H1 (cell line): ENCODE data around the gene ZMYND15.

ENCODE experiments used
- EZH2 ChIP-seq: fragments of 200-600 bp; sonication (generic); IDR thresholded peaks from 2 replicates; pipeline ENCODE4 v1.7.1; 2012; ENCODE audit warnings: low read depth, mild to moderate bottlenecking, moderate library complexity, low read length, inconsistent platforms; ENCODE audit not compliant: severe bottlenecking
- GABPA ChIP-seq: IDR thresholded peaks from 2 replicates; pipeline ENCODE4 v1.6.1; 2011; ENCODE audit warnings: mild to moderate bottlenecking, low read length, moderate library complexity, borderline replicate concordance; ENCODE audit not compliant: insufficient read depth
- HDAC6 ChIP-seq: IDR thresholded peaks from one replicate; pipeline ENCODE4 v1.7.1; 2012; ENCODE audit warnings: low read depth, mild to moderate bottlenecking, inconsistent platforms, low read length, moderate library complexity
- JUN ChIP-seq: IDR thresholded peaks from 2 replicates; pipeline ENCODE4 v1.6.1; 2011; ENCODE audit warnings: low read depth, mild to moderate bottlenecking, improper control_type of control experiment, low read length
- POLR2A ChIP-seq, 2 experiments: IDR thresholded peaks; 1 replicate in 1 of 2; 2 replicates in 1 of 2; pipeline ENCODE4 v1.6.1; 2011; ENCODE audit warnings: low read depth in 2 of 2, low read length in 2 of 2, mild to moderate bottlenecking in 2 of 2; ENCODE audit errors: control extremely low read depth in 1 of 2
- RFX5 ChIP-seq: IDR thresholded peaks from 2 replicates; pipeline ENCODE4 v1.6.1; 2011; ENCODE audit warnings: low read depth, low read length, improper control_type of control experiment, borderline replicate concordance
- TF ChIP-seq, protein P1 (sequence below), 3 experiments: IDR thresholded peaks; 1 replicate in 2 of 3; 2 replicates in 1 of 3; pipeline versions ENCODE4 v1.5.1 to v1.6.1; 2011; ENCODE audit warnings: low read length in 3 of 3, mild to moderate bottlenecking in 3 of 3, inconsistent platforms in 2 of 3, low read depth in 1 of 3, moderate library complexity in 1 of 3; ENCODE audit not compliant: insufficient read depth in 1 of 3; ENCODE audit errors: control extremely low read depth in 1 of 3

DNA sequence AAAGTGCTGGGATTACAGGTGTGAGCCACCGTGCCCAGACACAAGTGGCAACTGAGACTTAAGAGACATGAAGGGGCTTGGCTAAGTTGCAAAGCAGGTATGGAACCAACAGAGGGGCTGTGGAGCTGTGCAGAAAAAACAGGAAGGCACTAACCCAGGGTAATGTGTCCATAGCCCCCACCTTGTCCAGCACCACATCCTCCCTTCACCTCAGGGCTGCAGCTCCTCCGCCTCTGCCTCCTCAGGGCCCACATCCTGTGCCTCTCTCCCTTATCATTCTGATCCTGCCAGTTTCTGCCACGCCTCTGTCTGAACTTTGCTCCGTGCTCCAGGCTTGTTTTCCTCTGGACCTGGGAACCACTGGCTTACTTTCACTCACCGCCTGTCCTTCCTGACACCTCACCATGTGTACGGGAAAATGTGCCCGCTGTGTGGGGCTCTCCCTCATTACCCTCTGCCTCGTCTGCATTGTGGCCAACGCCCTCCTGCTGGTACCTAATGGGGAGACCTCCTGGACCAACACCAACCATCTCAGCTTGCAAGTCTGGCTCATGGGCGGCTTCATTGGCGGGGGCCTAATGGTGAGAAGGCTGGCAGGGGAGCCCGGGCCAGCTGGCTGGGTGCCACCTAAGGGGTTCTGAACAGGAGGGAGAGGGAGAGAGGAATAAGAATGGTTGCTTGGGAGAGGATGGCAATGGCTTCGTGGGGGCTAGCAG is 32.0 kb downstream of the ZMYND15 start, which contains the start of gene TM4SF5:
- no peak for TF ChIP-seq GABPA
- TF ChIP-seq POLR2A (IDR thresholded peaks at IDR 0.05; ENCODE audit: control extremely low read depth in 1 of 2, low read depth in 2 of 2, low read length in 2 of 2): no peak
- no peak for TF ChIP-seq JUN
- TF ChIP-seq, protein P1, sequence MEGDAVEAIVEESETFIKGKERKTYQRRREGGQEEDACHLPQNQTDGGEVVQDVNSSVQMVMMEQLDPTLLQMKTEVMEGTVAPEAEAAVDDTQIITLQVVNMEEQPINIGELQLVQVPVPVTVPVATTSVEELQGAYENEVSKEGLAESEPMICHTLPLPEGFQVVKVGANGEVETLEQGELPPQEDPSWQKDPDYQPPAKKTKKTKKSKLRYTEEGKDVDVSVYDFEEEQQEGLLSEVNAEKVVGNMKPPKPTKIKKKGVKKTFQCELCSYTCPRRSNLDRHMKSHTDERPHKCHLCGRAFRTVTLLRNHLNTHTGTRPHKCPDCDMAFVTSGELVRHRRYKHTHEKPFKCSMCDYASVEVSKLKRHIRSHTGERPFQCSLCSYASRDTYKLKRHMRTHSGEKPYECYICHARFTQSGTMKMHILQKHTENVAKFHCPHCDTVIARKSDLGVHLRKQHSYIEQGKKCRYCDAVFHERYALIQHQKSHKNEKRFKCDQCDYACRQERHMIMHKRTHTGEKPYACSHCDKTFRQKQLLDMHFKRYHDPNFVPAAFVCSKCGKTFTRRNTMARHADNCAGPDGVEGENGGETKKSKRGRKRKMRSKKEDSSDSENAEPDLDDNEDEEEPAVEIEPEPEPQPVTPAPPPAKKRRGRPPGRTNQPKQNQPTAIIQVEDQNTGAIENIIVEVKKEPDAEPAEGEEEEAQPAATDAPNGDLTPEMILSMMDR (IDR thresholded peaks at IDR 0.05; ENCODE audit: control extremely low read depth in 1 of 3, insufficient read depth in 1 of 3, low read depth in 1 of 3, low read length in 3 of 3): no peak
- no peak for TF ChIP-seq EZH2
- TF ChIP-seq HDAC6: no peak
- TF ChIP-seq RFX5: no peak
